GM12872 (cell line): ENCODE data around the gene KIAA0930.

ENCODE experiments used
- TF ChIP-seq, protein P1 (sequence below): IDR thresholded peaks from 3 replicates; pipeline ENCODE4 v1.5.1; 2011; ENCODE audit warnings: low read depth, mild to moderate bottlenecking, low read length, moderate library complexity; ENCODE audit not compliant: insufficient read depth

Gene KIAA0930

DNA sequence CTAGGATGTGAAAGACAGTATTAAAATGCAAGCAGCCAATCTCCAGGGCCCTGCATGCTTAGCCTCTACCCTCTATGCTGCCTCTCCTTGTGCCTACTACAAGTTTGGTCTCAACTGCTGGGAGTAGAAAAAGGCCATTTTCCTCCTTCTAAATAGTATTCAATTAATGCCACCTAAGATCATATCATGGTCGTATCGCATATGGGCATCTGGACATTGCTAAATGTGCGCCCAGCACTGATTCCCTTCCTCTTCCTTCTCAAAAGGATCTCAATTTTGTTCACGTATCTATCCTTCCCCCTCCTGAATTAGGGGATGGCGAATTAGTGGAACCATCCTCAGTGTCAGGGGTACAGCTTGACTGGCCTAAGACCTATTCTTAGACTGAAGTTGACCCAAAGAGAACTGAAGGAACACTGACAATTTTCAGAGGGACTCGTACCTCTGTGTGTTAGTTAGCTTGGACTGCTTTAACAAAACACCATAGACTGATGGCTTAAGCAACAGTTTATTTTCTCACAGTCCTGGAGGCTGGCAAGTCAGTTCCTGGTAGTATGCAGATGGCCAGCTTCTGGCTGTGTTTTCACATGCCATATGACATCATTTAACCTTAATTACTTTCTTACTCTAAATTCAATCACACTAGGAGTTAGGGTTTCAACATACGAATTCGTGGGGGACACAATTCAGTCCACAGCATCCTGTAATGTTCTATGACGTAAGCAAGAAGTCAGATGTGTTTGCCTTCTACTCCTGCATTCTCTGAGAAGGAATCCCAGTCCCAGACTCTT lies 85.4 kb downstream of the KIAA0930 start:
- TF ChIP-seq, protein P1, sequence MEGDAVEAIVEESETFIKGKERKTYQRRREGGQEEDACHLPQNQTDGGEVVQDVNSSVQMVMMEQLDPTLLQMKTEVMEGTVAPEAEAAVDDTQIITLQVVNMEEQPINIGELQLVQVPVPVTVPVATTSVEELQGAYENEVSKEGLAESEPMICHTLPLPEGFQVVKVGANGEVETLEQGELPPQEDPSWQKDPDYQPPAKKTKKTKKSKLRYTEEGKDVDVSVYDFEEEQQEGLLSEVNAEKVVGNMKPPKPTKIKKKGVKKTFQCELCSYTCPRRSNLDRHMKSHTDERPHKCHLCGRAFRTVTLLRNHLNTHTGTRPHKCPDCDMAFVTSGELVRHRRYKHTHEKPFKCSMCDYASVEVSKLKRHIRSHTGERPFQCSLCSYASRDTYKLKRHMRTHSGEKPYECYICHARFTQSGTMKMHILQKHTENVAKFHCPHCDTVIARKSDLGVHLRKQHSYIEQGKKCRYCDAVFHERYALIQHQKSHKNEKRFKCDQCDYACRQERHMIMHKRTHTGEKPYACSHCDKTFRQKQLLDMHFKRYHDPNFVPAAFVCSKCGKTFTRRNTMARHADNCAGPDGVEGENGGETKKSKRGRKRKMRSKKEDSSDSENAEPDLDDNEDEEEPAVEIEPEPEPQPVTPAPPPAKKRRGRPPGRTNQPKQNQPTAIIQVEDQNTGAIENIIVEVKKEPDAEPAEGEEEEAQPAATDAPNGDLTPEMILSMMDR: no peak

DNA sequence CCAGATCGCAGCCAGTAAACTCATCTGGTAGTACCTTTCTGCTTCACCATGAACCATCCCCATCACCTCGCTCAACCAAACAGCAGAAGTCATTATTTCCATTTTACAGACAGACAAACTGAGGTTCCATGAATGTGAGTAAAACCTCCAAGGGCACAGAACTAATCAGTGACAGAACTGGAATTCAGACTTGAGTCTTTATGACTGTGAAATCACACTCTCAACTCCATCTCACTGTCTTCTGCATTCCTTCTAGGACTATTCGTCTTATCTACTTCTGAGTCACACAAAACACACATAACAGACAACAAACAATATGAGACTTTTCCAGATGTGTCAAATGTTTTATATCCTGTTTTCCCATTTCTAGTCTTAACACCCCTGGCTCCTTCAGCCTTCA lies 86.3 kb downstream of the KIAA0930 start:
- TF ChIP-seq, protein P1: no peak

- TF ChIP-seq, protein P1: no peak
These were observed 89.2 kb downstream of the KIAA0930 start for GRCh38 chr22:45151503-45151902.

DNA sequence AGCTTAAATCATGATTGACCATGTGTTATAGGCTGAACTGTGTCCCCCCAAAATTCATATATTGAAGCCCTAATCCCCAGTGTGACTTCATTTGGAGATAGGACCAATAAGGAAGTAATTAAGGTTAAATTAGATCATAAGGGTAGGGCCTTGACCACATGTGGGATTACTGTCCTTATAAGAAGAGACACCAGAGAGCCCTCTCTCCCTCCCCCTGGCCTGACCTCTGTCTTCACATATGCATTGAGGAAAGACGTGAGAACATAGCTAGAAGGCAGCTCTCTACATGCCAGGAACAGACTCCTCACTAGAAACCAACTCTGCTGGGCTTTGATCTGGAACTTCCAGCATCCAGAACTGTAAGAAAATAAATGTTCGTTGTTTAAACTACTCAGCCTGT lies 90.6 kb downstream of the KIAA0930 start:
- TF ChIP-seq, protein P1: no peak

DNA sequence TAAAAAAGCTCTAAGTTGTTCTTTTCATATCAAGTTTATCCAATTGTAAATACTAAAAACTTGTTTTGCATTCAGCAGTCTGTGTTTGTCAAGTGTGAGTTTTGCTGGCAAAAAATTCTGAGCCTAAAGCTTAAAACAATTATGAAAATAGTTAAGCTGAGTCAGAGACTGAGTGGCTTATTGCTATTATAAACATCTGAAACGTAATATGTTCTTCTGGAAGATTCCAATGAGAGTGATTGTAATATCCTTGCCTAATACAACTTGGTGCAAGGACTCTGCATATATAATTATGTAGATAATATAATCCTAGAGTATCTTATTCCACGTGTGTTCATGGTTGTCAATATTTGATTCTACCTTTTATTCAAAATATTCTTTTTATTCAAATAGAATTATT lies 91.0 kb downstream of the KIAA0930 start:
- TF ChIP-seq, protein P1: no peak

- TF ChIP-seq, protein P1: no peak
These were observed 95.8 kb downstream of the KIAA0930 start for GRCh38 chr22:45144916-45145315.

- TF ChIP-seq, protein P1: no peak
These were observed 98.3 kb downstream of the KIAA0930 start for GRCh38 chr22:45142376-45142775.
